CD14-positive monocyte (primary cell): ENCODE measurements around the gene HTR1A. TPM values are rescaled to one million over a fixed set of nuclear protein-coding genes. Genes with fewer than 3 reads are reported as not detected.

Source experiments
- DNase-seq, 3 donors: peaks; one replicate each; pipeline ENCODE4 v3.0.0-alpha.2; 2011 to 2022
- H2AFZ ChIP-seq: 2 replicates; pipeline ENCODE4 v1.6.0; 2012; ENCODE audit warnings: mild to moderate bottlenecking, low read depth, low read length, inconsistent platforms; ENCODE audit not compliant: insufficient read depth, poor library complexity, severe bottlenecking
- H3K27ac ChIP-seq, 2 donors: 1 replicate in 1 of 2; 2 replicates in 1 of 2; pipeline ENCODE4 v1.5.1; 2012 to 2013; ENCODE audit warnings: low read length in 2 of 2, control low read depth in 1 of 2, inconsistent platforms in 1 of 2, low read depth in 1 of 2, mild to moderate bottlenecking in 1 of 2
- H3K27me3 ChIP-seq, 2 donors: one replicate each; pipeline versions ENCODE4 v1.6.0 to v1.6.1; 2011 to 2013; ENCODE audit warnings: low read length in 2 of 2; ENCODE audit not compliant: control insufficient read depth in 2 of 2, insufficient read depth in 2 of 2
- H3K36me3 ChIP-seq, 2 donors: replicated peaks in 1 of 2; 1 replicate in 1 of 2; 2 replicates in 1 of 2; pipeline versions ENCODE4 v1.5.1 to v1.6.1; 2012 to 2013; ENCODE audit warnings: low read length in 2 of 2, control low read depth in 1 of 2, inconsistent platforms in 1 of 2, mild to moderate bottlenecking in 1 of 2; ENCODE audit not compliant: insufficient read depth in 2 of 2, control insufficient read depth in 1 of 2
- H3K4me1 ChIP-seq, 2 donors: 1 replicate in 1 of 2; 2 replicates in 1 of 2; pipeline versions ENCODE4 v1.5.1 to v1.6.1; 2012 to 2013; ENCODE audit warnings: low read length in 2 of 2, control low read depth in 1 of 2, inconsistent platforms in 1 of 2, mild to moderate bottlenecking in 1 of 2, moderate library complexity in 1 of 2; ENCODE audit not compliant: insufficient read depth in 2 of 2, control insufficient read depth in 1 of 2
- H3K4me2 ChIP-seq: replicated peaks from 2 replicates; pipeline ENCODE3; 2012; ENCODE audit warnings: low read length, moderate library complexity, mild to moderate bottlenecking; ENCODE audit not compliant: poor library complexity, severe bottlenecking; ENCODE audit errors: extremely low read depth
- H3K4me3 ChIP-seq, 3 experiments: fragments of 200-600 bp in 1 of 3; sonication (generic) in 1 of 3; replicated peaks in 1 of 3; 1 replicate in 2 of 3; 2 replicates in 1 of 3; pipeline ENCODE4 v1.5.1; 2011 to 2013; ENCODE audit warnings: low read length in 3 of 3, mild to moderate bottlenecking in 3 of 3, control low read depth in 2 of 3, low read depth in 2 of 3, inconsistent platforms in 1 of 3, moderate library complexity in 1 of 3
- H3K79me2 ChIP-seq: 2 replicates; pipeline ENCODE4 v1.6.0; 2012; ENCODE audit warnings: mild to moderate bottlenecking, control low read depth, inconsistent platforms, low read length, moderate library complexity; ENCODE audit not compliant: insufficient read depth
- H3K9ac ChIP-seq: 2 replicates; pipeline ENCODE4 v1.6.0; 2017; ENCODE audit warnings: low read length, mild to moderate bottlenecking; ENCODE audit not compliant: insufficient read depth, poor library complexity, severe bottlenecking
- H3K9me3 ChIP-seq, 2 donors: replicated peaks in 1 of 2; 1 replicate in 1 of 2; 2 replicates in 1 of 2; pipeline versions ENCODE4 v1.5.1 to v1.6.1; 2012 to 2013; ENCODE audit warnings: low read length in 2 of 2, control low read depth in 1 of 2; ENCODE audit not compliant: control insufficient read depth in 1 of 2, insufficient read depth in 1 of 2
- H4K20me1 ChIP-seq: 2 replicates; pipeline ENCODE4 v1.6.0; 2012; ENCODE audit warnings: mild to moderate bottlenecking, low read length, control low read depth, moderate library complexity; ENCODE audit not compliant: insufficient read depth
- H3K27ac Mint-ChIP-seq, 7 donors: one replicate each; pipeline ENCODE4 v1.8.0; 2020; ENCODE audit warnings: mild to moderate bottlenecking in 7 of 7, mixed read lengths in 7 of 7, moderate library complexity in 6 of 7, inconsistent platforms in 2 of 7
- H3K27me3 Mint-ChIP-seq, 3 donors: one replicate each; pipeline ENCODE4 v1.8.0; 2021 to 2022; ENCODE audit warnings: low read depth in 3 of 3, mild to moderate bottlenecking in 3 of 3, mixed read lengths in 3 of 3, moderate library complexity in 3 of 3, inconsistent platforms in 1 of 3
- H3K36me3 Mint-ChIP-seq, 2 donors: one replicate each; pipeline ENCODE4 v1.8.0; 2020; ENCODE audit warnings: mixed read lengths in 2 of 2, inconsistent platforms in 1 of 2, mild to moderate bottlenecking in 1 of 2
- H3K4me1 Mint-ChIP-seq: one replicate; pipeline ENCODE4 v1.8.0; 2020; ENCODE audit warnings: mild to moderate bottlenecking, mixed read lengths
- H3K4me3 Mint-ChIP-seq, 2 donors: one replicate each; pipeline ENCODE4 v1.8.0; 2020; ENCODE audit warnings: mild to moderate bottlenecking in 2 of 2, mixed read lengths in 2 of 2, moderate library complexity in 1 of 2
- H3K9me3 Mint-ChIP-seq, 7 donors: one replicate each; pipeline ENCODE4 v1.8.0; 2020 to 2022; ENCODE audit warnings: mixed read lengths in 7 of 7, mild to moderate bottlenecking in 6 of 7, moderate library complexity in 6 of 7, inconsistent platforms in 2 of 7
- CTCF ChIP-seq: fragments of 200-600 bp; IDR thresholded peaks from one replicate; pipeline ENCODE4 v1.8.0; 2022; ENCODE audit warnings: antibody characterized with exemption, mild to moderate bottlenecking
- WGBS: methylation state at CpG from one replicate; pipeline ENCODE4 v1.1.5; 2013; ENCODE audit warnings: missing lambda C conversion rate; ENCODE audit not compliant: insufficient coverage; 5-methylcytosine and 5-hydroxymethylcytosine counted together
- intact Hi-C, 2 donors: fragments of 100-400 bp; cut with micrococcal nuclease; formaldehyde crosslinking; loops; one replicate each; pipeline versions ENCODE4 v1.15.0 to v1.15.1; 2023
- polyA plus RNA-seq, 3 donors: library from polyadenylated mRNA; depleted of rRNA in 1 of 3; unstranded in 2 of 3; stranded (reverse) in 1 of 3; fragments of 300-500 nt in 2 of 3; fragments of >200 nt in 1 of 3; fragmentation: Illumina TruSeq in 2 of 3; gene quantifications; 1 replicate in 2 of 3; 2 replicates in 1 of 3; pipeline ENCODE4 v1.2.3, GENCODE V29; 2012 to 2021

Gene HTR1A
- polyA plus RNA-seq, 3 donors: not detected

GRCh38 chr5:63959177-63959982, 2.9 kb downstream of the HTR1A start:
- no peaks in the 10 kb centered on the region for H4K20me1 ChIP-seq
- DNase-seq: no peak
- Mint-ChIP-seq H3K4me1 (no peaks in the 10 kb centered on the region), H3K4me3 (peak overlapping the region in 1 of 2 donors; percentile 83), H3K27ac (no peak overlapping the region), H3K27me3 (peaks cover 31 to 43% (median 42%) of the 10 kb centered on the region in 3 donors), H3K36me3 (no peaks in the 10 kb centered on the region), H3K9me3 (peaks cover 14 to 24% (median 20%) of the 10 kb centered on the region in 7 donors)
- H3K9me3 ChIP-seq: peaks cover 15 to 24% of the 10 kb centered on the region in 2 donors
- no peaks in the 10 kb centered on the region for H3K79me2 ChIP-seq
- no peak overlapping the region for H2AFZ ChIP-seq
- H3K27me3 ChIP-seq: peaks cover 0 to 45% of the 10 kb centered on the region in 2 donors
- intact Hi-C loops: no loop called here
- H3K27ac ChIP-seq: no peak overlapping the region
- H3K36me3 ChIP-seq: no peaks in the 10 kb centered on the region
- no peak overlapping the region for H3K9ac ChIP-seq
- no peak overlapping the region for H3K4me2 ChIP-seq
- H3K4me3 ChIP-seq: no peak overlapping the region
- no peak for TF ChIP-seq CTCF
- no peaks in the 10 kb centered on the region for H3K4me1 ChIP-seq
- 4% methylated on average over 39 of the region's 44 CpGs for WGBS

GRCh38 chr5:63958654-63959053, 3.6 kb downstream of the HTR1A start:
- H3K36me3 Mint-ChIP-seq: no peaks in the 10 kb centered on the region
- TF ChIP-seq CTCF: no peak
- Histone ChIP-seq H3K9ac (no peak overlapping the region), H2AFZ (no peak overlapping the region), H4K20me1 (no peaks in the 10 kb centered on the region), H3K4me1 (no peaks in the 10 kb centered on the region), H3K36me3 (no peaks in the 10 kb centered on the region), H3K79me2 (no peaks in the 10 kb centered on the region), H3K4me3 (no peak overlapping the region), H3K4me2 (no peak overlapping the region), H3K27ac (no peak overlapping the region), H3K9me3 (peaks cover 15 to 24% of the 10 kb centered on the region in 2 donors), H3K27me3 (peaks cover 0 to 45% of the 10 kb centered on the region in 2 donors)
- H3K4me3 Mint-ChIP-seq: no peak overlapping the region
- peaks cover 31 to 43% (median 42%) of the 10 kb centered on the region in 3 donors for H3K27me3 Mint-ChIP-seq
- peaks cover 14 to 24% (median 20%) of the 10 kb centered on the region in 7 donors for H3K9me3 Mint-ChIP-seq
- H3K4me1 Mint-ChIP-seq: no peaks in the 10 kb centered on the region
- intact Hi-C loops: no loop called here
- DNase-seq: no peak
- no peak overlapping the region for H3K27ac Mint-ChIP-seq
- 0% methylated on average over 1 of the region's 3 CpGs for WGBS
